AG04449 (cell line): ENCODE results near the gene BCL11B.

Source experiments
- CTCF ChIA-PET: fragments of 350-600 bp; formaldehyde crosslinking; extraction: SDS; loops from one replicate; lab custom pipeline; 2021; ENCODE audit warnings: antibody characterized with exemption; lab: Yijun Ruan, JAX
- POLR2A ChIA-PET: fragments of 400-600, 350-600 bp; formaldehyde crosslinking; extraction: SDS; loops from one replicate; lab custom pipeline; 2020; ENCODE audit warnings: antibody characterized with exemption, inconsistent platforms; lab: Yijun Ruan, JAX
- DNase-seq: peaks from one replicate; pipeline ENCODE4 v3.0.0-alpha.2; 2010; ENCODE audit warnings: low read depth, low spot score
- H3K4me3 ChIP-seq: 2 replicates; pipeline ENCODE4 v1.5.1; 2011; ENCODE audit warnings: low read depth, mild to moderate bottlenecking, control low read depth, low read length
- TF ChIP-seq, protein P1 (sequence below): IDR thresholded peaks from one replicate; pipeline ENCODE4 v1.5.1; 2011; ENCODE audit warnings: mild to moderate bottlenecking, moderate library complexity, low read length, control low read depth, inconsistent platforms; ENCODE audit not compliant: insufficient read depth; ENCODE audit errors: missing control alignments

The BCL11B gene

DNA sequence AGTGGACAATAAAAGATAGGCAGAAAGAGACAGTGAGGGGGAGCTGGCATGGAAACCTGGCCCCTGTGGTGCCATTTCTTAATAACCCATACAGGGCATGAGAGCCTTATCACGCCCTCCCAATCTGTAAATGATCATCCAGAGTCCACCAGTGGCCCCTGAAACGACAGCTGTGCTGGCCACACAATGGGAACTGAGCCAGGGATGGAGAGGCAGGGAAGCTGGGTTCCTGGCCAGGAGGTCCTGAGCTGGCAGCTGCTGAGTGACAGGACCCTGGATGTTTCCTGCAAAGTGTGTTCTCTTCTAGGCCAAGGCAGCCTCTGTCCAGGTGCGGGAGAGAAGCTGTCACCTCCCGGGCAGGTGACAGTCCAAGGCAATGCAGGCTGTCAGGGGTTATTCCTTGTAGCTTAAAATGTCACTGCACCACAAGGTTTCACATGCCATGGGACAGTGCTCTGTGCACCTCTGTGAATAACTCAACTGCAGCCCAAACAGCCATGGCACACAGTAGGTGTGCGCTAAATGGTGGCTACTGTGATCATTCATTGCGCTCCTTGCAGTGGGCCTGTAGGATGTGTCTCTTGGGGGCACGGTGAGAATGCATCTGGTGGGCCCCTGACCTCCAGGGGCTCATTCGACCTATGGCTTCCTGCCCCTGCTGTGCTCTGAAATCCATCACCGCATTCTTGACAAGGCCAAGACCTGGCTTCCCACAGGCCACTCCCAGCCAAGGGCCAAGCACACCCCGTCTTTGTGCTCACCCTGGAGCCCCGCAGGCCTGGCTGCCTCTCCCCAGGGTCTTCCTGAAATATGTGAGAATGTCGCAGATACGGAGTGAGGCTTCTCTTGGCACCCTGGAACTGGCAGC lies 46.3 kb upstream of the BCL11B start:
- H3K4me3 ChIP-seq: no peak overlapping the region
- DNase-seq: no peak
- TF ChIP-seq, protein P1, sequence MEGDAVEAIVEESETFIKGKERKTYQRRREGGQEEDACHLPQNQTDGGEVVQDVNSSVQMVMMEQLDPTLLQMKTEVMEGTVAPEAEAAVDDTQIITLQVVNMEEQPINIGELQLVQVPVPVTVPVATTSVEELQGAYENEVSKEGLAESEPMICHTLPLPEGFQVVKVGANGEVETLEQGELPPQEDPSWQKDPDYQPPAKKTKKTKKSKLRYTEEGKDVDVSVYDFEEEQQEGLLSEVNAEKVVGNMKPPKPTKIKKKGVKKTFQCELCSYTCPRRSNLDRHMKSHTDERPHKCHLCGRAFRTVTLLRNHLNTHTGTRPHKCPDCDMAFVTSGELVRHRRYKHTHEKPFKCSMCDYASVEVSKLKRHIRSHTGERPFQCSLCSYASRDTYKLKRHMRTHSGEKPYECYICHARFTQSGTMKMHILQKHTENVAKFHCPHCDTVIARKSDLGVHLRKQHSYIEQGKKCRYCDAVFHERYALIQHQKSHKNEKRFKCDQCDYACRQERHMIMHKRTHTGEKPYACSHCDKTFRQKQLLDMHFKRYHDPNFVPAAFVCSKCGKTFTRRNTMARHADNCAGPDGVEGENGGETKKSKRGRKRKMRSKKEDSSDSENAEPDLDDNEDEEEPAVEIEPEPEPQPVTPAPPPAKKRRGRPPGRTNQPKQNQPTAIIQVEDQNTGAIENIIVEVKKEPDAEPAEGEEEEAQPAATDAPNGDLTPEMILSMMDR: no peak
- POLR2A ChIA-PET: no interaction called here
- CTCF ChIA-PET: interaction anchor here (1.0 to 3.7 kb wide), 4 partner anchors 9 to 100 kb away, joined by 3 to 45 read pairs (median 12); no protein-coding TSS in a partner anchor

- no peak overlapping the region for H3K4me3 ChIP-seq
- no peak for DNase-seq
- TF ChIP-seq, protein P1: no peak
- POLR2A ChIA-PET: no interaction called here
- CTCF ChIA-PET: interaction anchor here (1.0 to 3.7 kb wide), 2 partner anchors 10 to 98 kb away, joined by 3 to 45 read pairs; no protein-coding TSS in a partner anchor
Measured at GRCh38 chr14:99317231-99318090, 45.5 kb upstream of the BCL11B start.

DNA sequence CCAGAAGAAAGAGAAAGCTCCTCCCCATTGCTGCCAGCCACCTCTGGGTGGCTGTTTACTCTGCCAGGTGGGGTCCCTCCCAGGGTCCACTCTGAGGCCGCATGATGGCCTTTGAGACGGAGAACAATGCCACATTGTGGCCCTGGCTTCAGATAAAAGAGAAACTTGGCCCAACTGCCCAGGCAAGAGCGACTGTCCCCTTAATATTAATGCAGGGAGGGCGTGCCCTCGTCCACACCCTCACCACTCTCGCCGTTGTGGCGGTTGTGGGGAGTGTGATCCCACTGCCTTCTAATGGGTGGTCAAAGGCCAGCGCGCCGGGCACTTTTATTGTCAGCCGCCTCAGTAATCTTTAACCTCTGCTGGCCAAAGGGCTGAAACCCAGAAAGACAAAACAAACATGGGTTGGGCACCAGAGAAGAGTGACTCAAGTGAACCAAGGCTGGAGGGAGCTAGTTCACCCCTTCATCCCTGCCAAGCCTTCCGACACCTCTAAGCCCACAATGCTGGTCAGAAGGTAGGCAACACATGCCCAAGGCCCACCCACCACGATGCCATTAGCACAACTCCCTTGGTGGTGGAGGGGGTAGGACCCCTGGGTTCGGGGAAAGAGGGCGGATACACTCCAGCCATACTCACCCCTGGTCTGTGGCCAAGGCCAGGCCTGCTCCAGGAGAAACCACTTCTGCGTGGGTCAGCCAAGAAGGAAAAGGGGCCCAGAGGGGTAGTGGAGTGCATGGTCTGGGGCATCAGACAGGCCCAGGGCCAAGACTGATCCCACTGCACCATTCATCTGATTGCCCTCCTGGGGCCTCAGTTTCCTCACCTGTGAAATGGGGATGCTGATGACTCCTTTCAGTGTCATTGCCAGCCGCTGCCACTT lies 44.5 kb upstream of the BCL11B start:
- TF ChIP-seq, protein P1: no peak
- DNase-seq: no peak
- H3K4me3 ChIP-seq: no peak overlapping the region
- ChIA-PET POLR2A (no interaction called here), CTCF (no interaction called here)

DNA sequence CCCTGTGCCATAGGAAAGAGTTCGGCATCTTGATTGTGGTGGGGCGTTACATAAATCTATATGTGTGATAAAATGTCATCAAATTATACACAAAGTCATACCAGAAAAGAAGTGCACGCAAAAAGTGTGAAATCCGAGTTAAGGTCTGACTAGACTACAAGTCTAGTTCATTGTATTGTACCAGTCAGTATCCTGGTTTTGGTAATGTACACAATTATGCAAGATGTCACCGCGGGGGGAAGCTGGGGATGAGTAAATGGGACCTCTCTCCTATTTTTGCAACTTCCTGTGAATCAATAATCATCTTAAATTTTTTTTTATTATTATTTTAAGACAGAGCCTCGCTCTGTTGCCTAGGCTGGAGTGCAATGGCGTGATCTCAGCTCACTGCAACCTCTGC lies 43.2 kb upstream of the BCL11B start:
- ChIA-PET CTCF (no interaction called here), POLR2A (no interaction called here)
- DNase-seq: no peak
- TF ChIP-seq, protein P1: no peak
- H3K4me3 ChIP-seq: no peak overlapping the region

DNA sequence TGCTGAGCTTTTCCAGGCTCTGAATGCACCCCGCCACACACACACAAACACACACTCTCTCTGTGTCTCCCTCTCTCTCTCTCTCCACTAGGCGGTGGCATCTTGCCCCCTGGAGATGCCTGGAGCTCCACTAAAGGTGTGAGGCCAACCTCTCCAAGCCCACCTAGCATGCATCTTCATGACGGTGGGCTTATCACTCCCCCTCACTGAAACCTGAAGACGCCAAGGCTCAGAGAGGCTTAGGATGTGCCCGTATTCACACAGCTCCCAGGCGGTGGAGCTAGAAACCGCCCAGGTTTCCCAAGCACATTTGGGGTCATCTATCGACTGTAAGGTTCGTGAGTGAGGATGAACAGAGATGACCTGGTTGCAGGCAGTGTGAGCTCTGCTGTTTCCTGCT lies 42.6 kb upstream of the BCL11B start:
- DNase-seq: no peak
- no peak overlapping the region for H3K4me3 ChIP-seq
- TF ChIP-seq, protein P1: no peak
- POLR2A ChIA-PET: no interaction called here
- CTCF ChIA-PET: interaction anchor here (1.2 kb wide), 1 partner anchor 101 kb away, joined by 3 read pairs; no protein-coding TSS in a partner anchor
